CD4-positive, CD25-positive, alpha-beta regulatory T cell (primary cell): ENCODE measurements around the gene DISP1. TPM values are rescaled to one million over a fixed set of nuclear protein-coding genes. Genes with fewer than 3 reads are reported as not detected.
A peak's percentile ranks its signal among the peaks of the same experiment; 100 is the strongest.
"Not testable (repeated sequence)": the region's sequence is repeated elsewhere in the genome, so short reads cannot be mapped to it uniquely, and the experiment has no call there.

Experiments used
- ATAC-seq, 2 donors: fragments of 150-1000 bp; cut with Tn5 transposase; one replicate each; pipeline ENCODE4 v1.10.0; 2021; ENCODE audit warnings: low read depth in 2 of 2, moderate number of reproducible peaks in 2 of 2, moderate library complexity in 1 of 2
- DNase-seq, 3 donors: peaks; one replicate each; pipeline versions ENCODE4 v3.0.0 to v3.0.0-alpha.2; 2012 to 2022; ENCODE audit warnings: mixed read lengths in 1 of 3
- H3K27ac ChIP-seq: one replicate; pipeline ENCODE4 v1.7.0; 2013; ENCODE audit warnings: mild to moderate bottlenecking, low read length; ENCODE audit not compliant: insufficient read depth, poor library complexity, severe bottlenecking
- H3K27me3 ChIP-seq: one replicate; pipeline ENCODE4 v1.7.0; 2013; ENCODE audit warnings: low read length; ENCODE audit not compliant: control insufficient read depth, insufficient read depth
- H3K36me3 ChIP-seq: one replicate; pipeline ENCODE4 v1.7.0; 2013; ENCODE audit warnings: mild to moderate bottlenecking, low read length, moderate library complexity; ENCODE audit not compliant: control insufficient read depth, insufficient read depth
- H3K4me1 ChIP-seq: 2 replicates; pipeline ENCODE4 v1.7.0; 2013; ENCODE audit warnings: mild to moderate bottlenecking, low read length; ENCODE audit not compliant: insufficient read depth, control insufficient read depth, poor library complexity, severe bottlenecking
- H3K4me3 ChIP-seq: one replicate; pipeline ENCODE4 v1.7.0; 2013; ENCODE audit warnings: low read depth, mild to moderate bottlenecking, low read length, moderate library complexity
- H3K9me3 ChIP-seq, 2 experiments: 1 replicate in 1 of 2; 2 replicates in 1 of 2; pipeline ENCODE4 v1.7.0; 2013; ENCODE audit warnings: low read length in 2 of 2, mild to moderate bottlenecking in 1 of 2, moderate library complexity in 1 of 2; ENCODE audit not compliant: control insufficient read depth in 2 of 2
- H3K27ac Mint-ChIP-seq, 3 donors: one replicate each; pipeline ENCODE4 v1.8.0; 2020 to 2022; ENCODE audit warnings: mild to moderate bottlenecking in 3 of 3, mixed read lengths in 3 of 3, moderate library complexity in 2 of 3
- H3K27me3 Mint-ChIP-seq: one replicate; pipeline ENCODE4 v1.8.0; 2022; ENCODE audit warnings: mild to moderate bottlenecking, mixed read lengths
- H3K36me3 Mint-ChIP-seq: one replicate; pipeline ENCODE4 v1.8.0; 2020; ENCODE audit warnings: mixed read lengths
- H3K4me1 Mint-ChIP-seq, 4 donors: one replicate each; pipeline ENCODE4 v1.8.0; 2020 to 2022; ENCODE audit warnings: mixed read lengths in 4 of 4, mild to moderate bottlenecking in 1 of 4
- H3K4me3 Mint-ChIP-seq, 4 donors: one replicate each; pipeline ENCODE4 v1.8.0; 2020 to 2022; ENCODE audit warnings: mild to moderate bottlenecking in 4 of 4, mixed read lengths in 4 of 4, moderate library complexity in 3 of 4
- H3K9me3 Mint-ChIP-seq, 7 donors: one replicate each; pipeline ENCODE4 v1.8.0; 2020 to 2022; ENCODE audit warnings: mixed read lengths in 7 of 7, mild to moderate bottlenecking in 3 of 7, moderate library complexity in 2 of 7
- polyA plus RNA-seq, 4 donors: library from polyadenylated mRNA; unstranded; fragments of 300-500 nt; fragmentation: Illumina TruSeq; gene quantifications; one replicate each; pipeline ENCODE4 v1.2.3, GENCODE V29; 2021
- total RNA-seq: library from RNA; stranded (reverse); gene quantifications from one replicate; pipeline ENCODE4 v1.2.3, GENCODE V29; 2022

DISP1 gene
- total and polyA plus RNA-seq, 5 donors from 2014 or later: 1.1 to 2.9 (median 1.6) TPM

DNA sequence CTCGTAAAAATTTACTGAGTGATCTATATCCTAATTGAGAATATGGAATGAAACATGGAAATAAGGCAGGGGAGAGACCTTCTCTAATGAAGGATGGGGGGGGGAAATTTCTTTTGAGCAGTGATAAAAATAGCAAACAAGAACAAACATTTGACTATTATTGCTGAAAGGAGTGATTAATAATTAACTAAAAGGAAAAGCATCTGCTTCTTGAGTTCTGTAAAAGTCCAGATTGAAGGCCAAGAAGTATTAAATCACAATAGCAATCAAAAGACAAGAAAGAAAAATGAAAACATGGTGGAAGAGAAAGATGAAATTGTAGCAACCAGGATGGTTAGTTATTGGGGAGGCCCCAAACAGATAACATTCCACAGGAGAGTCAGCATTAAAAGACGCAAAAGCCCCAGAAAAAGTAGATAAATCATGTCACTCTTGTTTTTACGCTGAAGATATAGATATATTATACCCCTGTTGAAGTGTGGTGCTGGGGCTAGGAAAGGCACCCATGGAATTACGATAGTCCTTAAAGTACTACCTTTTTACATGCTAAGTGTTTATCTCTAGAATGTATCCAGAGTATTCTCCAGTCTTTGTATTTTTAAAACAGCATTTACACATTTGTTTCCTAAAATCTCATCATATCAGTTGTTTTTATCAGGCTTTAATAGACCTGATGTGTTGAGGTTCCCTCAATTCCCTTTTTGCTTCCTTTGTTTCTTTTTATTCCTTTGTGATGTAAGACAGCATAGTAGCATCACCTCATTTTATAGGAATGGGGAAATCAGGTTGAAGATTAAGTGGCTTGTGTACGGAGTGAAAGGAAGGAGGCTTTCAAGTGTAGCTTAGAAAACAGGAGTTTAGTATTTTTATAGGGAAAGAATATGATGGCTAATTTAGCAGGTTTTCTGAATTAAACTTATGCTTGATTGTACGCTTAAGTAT is 28.9 kb downstream of the DISP1 start:
- H3K4me1 Mint-ChIP-seq: peaks cover 0 to 8% (median 1%) of the 10 kb centered on the region in 4 donors

DNA sequence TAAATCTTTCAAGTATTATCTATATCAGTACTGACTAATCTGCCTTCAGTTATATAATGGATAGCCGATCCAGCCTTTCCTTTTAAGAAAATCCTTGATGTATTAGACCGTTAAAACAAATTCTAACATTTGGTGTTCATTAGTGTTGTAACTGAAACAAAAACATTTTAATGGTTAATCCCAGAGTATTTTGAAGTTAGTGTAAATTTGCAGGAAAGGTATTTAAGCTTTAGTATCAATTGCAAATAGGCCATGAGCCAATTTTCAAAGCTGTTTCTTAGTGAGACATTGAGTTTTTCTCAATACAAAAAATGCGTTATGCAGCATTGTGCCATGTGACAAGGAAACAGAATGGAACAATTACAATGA is 29.6 kb downstream of the DISP1 start:
- no peak overlapping the region for H3K4me3 ChIP-seq
- H3K27me3 ChIP-seq: no peaks in the 10 kb centered on the region
- Mint-ChIP-seq H3K4me3 (no peak overlapping the region), H3K27me3 (no peaks in the 10 kb centered on the region), H3K36me3 (no peaks in the 10 kb centered on the region), H3K27ac (no peak overlapping the region), H3K4me1 (peaks cover 0 to 8% (median 1%) of the 10 kb centered on the region in 4 donors), H3K9me3 (no peaks in the 10 kb centered on the region)
- H3K9me3 ChIP-seq: no peaks in the 10 kb centered on the region
- no peaks in the 10 kb centered on the region for H3K36me3 ChIP-seq
- no peak for DNase-seq
- no peaks in the 10 kb centered on the region for H3K4me1 ChIP-seq
- ATAC-seq: no peak
- H3K27ac ChIP-seq: no peak overlapping the region

More for the DNA sequence above, 28.9 kb downstream of the DISP1 start:
- no peaks in the 10 kb centered on the region for H3K36me3 ChIP-seq
- Mint-ChIP-seq H3K27me3 (no peaks in the 10 kb centered on the region), H3K9me3 (no peaks in the 10 kb centered on the region), H3K4me3 (no peak overlapping the region), H3K36me3 (peaks cover 2% of the 10 kb centered on the region), H3K27ac (no peak overlapping the region)
- H3K27me3 ChIP-seq: no peaks in the 10 kb centered on the region
- no peak for ATAC-seq
- H3K4me3 ChIP-seq: no peak overlapping the region
- no peak overlapping the region for H3K27ac ChIP-seq
- no peak for DNase-seq
- no peaks in the 10 kb centered on the region for H3K4me1 ChIP-seq
- H3K9me3 ChIP-seq: no peaks in the 10 kb centered on the region

DNA sequence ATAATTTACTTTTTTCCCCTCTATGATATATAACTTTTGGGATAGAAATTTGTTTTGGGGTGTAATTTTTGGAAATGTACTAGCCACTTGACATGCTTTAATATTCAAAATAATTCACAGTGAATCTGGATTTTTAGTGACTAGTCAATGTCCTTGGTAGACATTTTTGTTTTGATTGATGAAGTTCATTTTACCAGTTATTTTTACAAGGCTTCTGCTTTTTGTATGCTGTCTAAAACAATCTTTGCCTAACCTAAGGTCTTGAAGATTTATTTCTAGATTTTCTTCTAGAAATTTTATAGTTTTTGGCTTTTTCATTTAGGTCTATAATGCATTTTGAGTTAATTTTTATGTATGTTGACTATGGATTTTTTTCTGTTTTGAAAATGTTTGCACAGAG is 30.9 kb downstream of the DISP1 start:
- Histone ChIP-seq H3K27ac (no peak overlapping the region), H3K36me3 (no peaks in the 10 kb centered on the region), H3K9me3 (no peaks in the 10 kb centered on the region), H3K4me1 (no peaks in the 10 kb centered on the region), H3K4me3 (no peak overlapping the region), H3K27me3 (no peaks in the 10 kb centered on the region)
- Mint-ChIP-seq H3K27me3 (no peaks in the 10 kb centered on the region), H3K9me3 (peaks cover 0 to 1% (median 0%) of the 10 kb centered on the region in 7 donors), H3K4me3 (peak overlapping the region in 1 of 4 donors; percentile 32), H3K36me3 (peaks cover 3% of the 10 kb centered on the region), H3K4me1 (peaks cover 0 to 8% (median 1%) of the 10 kb centered on the region in 4 donors), H3K27ac (no peak overlapping the region)
- DNase-seq: no peak
- no peak for ATAC-seq

DNA sequence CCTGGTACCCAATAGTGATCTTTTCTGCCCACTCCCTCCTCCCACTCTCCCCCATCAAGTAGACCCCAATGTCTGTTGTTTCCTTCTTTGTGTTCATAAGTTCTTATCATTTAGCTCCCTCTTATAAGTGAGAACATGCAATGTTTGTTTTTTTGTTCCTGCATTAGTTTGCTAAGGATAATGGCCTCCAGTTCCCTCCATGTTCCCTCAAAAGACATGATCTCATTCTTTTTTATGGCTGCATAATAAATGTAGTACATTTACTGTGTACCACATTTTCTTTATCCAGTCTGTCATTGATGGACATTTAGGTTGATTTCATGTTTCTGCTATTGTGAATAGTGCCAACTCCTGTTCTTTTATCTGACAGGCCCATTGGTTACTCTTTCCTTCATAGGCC is 35.7 kb downstream of the DISP1 start:
- H3K4me1 Mint-ChIP-seq, H3K27ac ChIP-seq, H3K4me3 Mint-ChIP-seq, H3K36me3 ChIP-seq, H3K4me3 ChIP-seq, H3K27me3 Mint-ChIP-seq, H3K9me3 ChIP-seq, ATAC-seq, H3K27me3 ChIP-seq, H3K9me3 Mint-ChIP-seq, H3K4me1 ChIP-seq, DNase-seq: not testable (repeated sequence)
- Mint-ChIP-seq H3K36me3 (peaks cover 14% of the 10 kb centered on the region), H3K27ac (peak overlapping the region in 1 of 3 donors; percentile 93)

DNA sequence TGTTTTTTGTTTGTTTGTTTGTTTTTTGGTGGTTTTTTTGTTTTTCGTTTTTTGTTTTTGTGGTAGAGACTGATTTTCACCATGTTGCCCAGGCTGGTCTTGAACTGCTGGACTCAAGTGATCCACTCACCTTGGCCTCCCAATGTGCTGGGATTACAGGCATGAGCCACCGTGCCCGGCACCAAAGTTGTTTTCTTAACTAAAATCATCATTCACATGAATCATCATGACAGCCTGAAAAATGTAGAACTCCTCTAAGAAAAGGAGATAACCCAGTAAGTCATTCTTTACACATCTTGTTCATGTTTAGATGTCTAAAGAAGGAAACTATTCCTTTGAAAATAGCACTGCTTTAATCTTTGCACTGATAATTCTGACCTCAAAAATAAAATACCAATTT is 37.5 kb downstream of the DISP1 start:
- Mint-ChIP-seq H3K9me3 (peaks cover 0 to 15% (median 2%) of the 10 kb centered on the region in 7 donors), H3K36me3 (peaks cover 14% of the 10 kb centered on the region), H3K4me3 (no peak overlapping the region), H3K4me1 (peaks cover 0 to 4% (median 0%) of the 10 kb centered on the region in 4 donors), H3K27ac (no peak overlapping the region), H3K27me3 (no peaks in the 10 kb centered on the region)
- Histone ChIP-seq H3K9me3 (peaks cover 0 to 2% of the 10 kb centered on the region in 2 experiments), H3K4me3 (no peak overlapping the region), H3K27me3 (no peaks in the 10 kb centered on the region), H3K4me1 (no peaks in the 10 kb centered on the region), H3K36me3 (no peaks in the 10 kb centered on the region), H3K27ac (no peak overlapping the region)
- DNase-seq: no peak
- ATAC-seq: no peak

DNA sequence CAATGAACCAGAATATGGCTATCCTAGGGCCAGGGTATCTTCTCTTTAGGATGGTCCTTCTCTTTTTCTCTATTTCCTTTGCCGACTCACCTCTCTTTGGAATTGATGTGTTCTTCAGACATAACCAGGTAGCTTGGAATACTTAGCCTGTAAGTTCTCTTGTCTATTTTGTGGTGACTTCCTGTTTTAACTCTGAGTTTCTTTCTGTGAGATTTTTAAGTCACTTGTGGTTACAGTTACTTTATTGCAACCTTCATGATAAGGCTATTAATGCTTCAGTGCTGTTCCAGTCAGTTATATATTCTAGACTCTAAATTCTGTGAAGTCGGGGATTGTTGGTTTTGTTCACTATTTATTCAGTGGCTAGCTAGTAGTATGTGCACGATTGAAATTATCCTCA is 46.2 kb downstream of the DISP1 start:
- ATAC-seq (no peak), DNase-seq (peak in 1 of 3 donors; percentile 11)
- Histone ChIP-seq H3K4me1 (peaks cover 3% of the 10 kb centered on the region), H3K36me3 (no peaks in the 10 kb centered on the region), H3K4me3 (no peak overlapping the region), H3K9me3 (peaks cover 0 to 4% of the 10 kb centered on the region in 2 experiments), H3K27ac (no peak overlapping the region), H3K27me3 (no peaks in the 10 kb centered on the region)
- Mint-ChIP-seq H3K4me3 (no peak overlapping the region), H3K27me3 (no peaks in the 10 kb centered on the region), H3K36me3 (peaks cover 5% of the 10 kb centered on the region), H3K27ac (peak overlapping the region in 1 of 3 donors; percentile 3), H3K4me1 (peaks cover 4 to 11% (median 7%) of the 10 kb centered on the region in 4 donors), H3K9me3 (peaks cover 0 to 19% (median 4%) of the 10 kb centered on the region in 7 donors)
